ENCODE results near the gene SIM1.

Gene SIM1

DNA sequence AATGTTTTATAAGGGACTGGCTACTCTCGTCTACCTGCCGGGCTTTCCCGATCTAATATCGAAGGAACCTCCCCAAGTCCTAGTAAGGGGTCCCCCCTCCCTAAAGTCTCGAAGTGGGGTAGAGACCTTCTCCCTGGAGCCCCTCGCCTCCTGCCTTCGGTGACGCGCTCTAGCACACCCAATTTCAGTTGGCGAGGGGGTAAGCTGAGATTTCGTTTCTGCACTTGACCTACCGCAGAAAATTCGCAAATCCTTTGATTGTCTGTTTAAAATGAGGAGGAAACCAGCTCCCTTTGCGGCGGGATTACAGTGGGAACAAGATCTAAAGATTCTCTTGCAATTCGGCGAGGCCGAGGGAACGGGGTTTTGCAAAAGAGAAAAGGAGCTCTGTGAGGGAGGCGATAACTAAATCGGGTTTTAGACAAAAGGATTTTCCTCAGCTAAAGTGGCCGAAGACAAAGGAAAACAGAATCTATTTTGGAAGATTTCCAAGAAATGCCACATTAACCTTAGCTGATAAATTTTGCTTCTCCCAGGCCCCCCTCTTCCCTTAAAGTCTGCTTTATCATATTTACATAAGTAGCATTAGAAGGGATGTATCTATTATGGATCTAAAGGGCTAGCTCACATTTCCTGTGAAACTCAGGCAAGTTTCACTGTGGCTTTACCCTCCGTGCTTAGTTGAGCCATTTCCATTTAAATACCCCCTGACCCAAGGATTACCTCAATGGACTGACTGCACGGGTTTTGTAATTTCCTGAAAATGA lies 8.4 kb downstream of the SIM1 start:
- DNase-seq (ENCODE audit: low read depth in 2 of 2): no peak

DNA sequence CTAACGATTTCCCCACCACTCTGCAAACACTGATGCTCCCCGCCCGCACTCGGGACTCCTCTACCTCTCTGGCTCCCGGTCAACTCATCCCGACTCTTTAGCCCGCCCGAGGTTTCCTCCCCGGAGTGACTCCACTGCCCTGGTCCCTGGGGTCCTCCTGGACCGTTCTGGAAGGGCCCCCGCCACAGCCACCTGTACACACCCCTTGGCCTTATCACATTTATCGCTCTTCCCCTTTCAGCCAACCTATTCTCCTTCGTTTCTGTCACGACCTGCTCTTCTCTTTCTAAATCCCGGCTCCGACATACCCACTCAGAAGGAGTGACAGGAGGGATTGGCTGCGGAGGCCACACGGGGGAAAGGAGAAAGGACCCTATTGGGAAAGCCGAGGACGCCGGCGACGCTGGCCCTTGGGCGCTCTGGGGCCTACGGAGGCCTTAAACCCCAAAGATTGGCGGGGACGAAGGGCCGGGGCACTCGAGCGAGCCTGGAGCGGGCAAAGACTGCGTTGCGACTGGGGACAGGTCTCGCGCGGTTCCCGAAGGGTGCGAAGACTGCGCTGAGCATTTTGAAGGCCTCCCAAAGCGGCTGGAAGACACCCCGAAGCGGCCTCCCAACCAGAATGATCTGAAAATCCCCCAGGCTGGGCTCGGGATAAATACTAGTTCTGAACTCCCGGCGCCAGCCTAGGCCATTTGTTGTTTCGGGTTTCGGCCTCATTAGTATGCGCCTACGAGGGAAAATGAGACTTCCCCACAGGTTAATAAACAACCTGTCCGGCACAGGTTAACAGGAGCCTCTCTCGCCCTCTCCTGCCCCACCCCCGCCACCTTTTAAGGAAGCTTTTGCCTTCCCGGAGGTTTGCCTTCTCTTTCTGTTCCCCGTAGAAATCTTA lies 9.2 kb downstream of the SIM1 start:
- no peak for DNase-seq (ENCODE audit: low read depth in 2 of 2)

DNA sequence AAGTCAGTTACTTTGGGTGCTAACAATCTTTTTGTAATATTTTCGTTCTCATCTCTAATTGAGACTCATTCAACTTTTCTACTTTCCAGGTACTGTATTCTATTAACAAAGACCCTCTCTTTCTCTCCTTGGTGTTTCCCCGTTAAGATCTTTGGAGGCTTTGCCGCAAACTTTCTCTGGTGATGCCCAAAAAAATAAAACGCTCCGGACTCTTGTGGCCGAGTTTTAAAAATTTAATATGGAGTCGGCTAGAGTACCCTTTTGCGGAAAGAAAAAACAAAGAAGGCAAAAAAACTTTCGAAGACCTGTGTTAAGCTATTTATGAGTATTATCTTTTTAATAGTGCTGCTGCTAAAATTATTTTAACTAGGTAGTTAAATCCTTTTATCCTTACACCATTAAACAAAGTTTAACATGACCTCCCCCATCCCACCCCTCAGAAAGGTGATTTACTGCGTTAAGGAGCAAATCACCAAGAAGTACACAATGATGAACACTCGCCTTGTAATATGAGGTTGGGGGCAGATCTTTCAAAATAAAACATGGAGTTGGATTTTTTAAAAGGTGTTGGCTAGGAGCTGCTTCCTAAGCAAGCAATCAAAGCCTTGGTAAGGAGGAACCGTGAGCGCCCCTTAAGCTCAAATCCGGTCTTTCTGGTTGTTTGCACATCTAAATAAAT lies 10.0 kb downstream of the SIM1 start:
- no peak for DNase-seq (ENCODE audit: low read depth in 2 of 2)

DNA sequence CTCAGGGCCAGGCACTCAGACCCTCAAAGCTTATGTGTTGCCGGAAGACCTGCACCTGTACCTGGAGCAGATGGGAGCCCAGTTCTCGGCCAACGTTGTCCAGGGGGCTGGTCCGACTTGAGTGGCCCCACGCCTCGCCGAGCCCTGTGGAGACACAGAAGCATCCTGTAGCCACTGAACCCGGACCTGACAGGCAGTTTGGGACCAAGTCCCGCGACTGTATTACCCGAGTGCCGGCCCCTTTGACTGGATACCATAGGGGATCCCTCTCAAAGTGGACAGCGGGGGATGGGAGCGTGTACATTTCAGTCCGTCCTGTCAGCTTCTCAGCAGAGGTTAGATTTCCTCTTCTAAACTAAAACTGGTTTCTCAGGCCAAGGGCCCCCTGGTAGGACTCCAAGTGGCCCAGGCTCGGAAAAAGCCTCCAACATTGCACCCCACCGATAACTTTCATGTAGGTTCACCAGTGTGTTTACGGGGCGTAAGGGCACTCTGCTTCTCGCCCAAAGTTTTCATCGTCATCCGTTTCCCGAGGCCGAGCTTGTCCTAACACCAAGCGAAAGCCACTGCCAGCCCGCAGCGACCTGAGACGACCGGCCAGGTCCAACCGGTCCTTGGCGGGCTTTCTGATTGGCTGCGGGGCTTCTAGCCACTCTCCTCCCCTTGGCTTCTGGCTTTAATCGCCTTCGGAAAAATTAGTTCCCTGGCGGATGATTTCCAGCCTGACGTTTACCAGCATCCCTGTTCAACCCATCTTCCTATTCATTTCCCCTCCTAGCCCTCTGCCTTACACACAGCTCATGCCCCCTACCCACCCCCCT lies 10.8 kb downstream of the SIM1 start:
- no peak for DNase-seq (ENCODE audit: low read depth in 2 of 2)

DNA sequence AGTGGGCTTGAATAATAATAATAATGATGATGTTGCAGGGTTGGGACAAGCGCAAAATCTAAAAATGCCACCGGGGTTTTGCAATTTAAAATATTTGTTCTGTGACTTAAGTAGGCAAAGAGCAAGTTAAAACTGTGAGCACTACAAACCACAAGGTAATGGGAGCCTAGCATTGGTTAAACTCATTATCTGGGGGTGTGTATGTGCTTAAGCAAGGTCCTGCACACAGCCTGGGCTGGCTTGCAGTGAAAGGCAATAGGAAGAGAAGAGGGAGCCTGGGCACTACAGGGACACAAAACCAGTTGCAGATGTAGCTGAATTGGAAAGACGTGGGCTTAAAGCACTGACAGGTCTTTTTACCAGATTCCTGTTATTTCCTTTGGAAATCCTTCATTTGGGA lies 11.7 kb downstream of the SIM1 start:
- DNase-seq (ENCODE audit: low read depth in 2 of 2): no peak

DNA sequence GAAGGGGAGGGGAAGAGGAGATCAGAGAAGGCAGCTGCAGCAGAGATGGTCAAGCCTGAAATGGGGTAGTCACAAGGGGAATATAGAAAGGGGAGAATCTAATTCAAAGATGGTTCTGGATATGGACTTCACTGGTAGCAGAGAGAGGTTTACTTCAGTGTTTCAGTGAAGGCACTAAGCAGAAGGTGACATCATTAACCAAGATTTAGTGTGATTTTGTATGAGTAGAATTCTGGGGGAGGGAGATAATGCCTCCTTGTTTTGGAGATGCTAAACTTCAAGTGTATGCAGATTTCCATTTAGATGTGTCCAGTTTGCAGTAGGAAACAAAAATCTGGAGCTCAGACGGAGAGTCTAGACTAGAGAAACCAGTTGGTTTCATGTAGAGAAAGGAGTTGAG lies 13.1 kb downstream of the SIM1 start:
- no peak for DNase-seq (ENCODE audit: low read depth in 2 of 2)

DNA sequence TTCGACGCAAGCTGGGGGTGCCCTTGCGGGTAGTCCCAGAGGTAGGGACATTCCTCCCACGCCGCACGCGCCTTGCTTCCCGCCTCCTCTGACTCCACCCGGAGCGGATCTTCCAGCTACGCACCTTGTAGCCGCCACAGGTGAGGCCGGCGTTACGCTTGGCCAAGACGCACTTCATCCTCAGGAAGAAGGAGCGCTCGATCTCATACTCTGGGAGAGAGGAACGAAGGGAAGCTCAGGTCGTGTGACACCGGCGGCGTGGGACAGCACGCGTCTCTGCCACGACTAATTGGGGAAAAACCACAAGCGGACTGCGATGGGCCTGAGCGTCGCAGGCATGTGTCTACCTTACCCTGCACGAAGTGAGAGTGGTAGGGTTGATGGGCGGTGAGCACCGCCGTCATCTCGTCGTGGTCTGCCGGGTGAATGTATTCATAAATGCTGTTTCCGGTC lies 15.5 kb downstream of the SIM1 start:
- no peak for DNase-seq (ENCODE audit: low read depth in 2 of 2)

DNA sequence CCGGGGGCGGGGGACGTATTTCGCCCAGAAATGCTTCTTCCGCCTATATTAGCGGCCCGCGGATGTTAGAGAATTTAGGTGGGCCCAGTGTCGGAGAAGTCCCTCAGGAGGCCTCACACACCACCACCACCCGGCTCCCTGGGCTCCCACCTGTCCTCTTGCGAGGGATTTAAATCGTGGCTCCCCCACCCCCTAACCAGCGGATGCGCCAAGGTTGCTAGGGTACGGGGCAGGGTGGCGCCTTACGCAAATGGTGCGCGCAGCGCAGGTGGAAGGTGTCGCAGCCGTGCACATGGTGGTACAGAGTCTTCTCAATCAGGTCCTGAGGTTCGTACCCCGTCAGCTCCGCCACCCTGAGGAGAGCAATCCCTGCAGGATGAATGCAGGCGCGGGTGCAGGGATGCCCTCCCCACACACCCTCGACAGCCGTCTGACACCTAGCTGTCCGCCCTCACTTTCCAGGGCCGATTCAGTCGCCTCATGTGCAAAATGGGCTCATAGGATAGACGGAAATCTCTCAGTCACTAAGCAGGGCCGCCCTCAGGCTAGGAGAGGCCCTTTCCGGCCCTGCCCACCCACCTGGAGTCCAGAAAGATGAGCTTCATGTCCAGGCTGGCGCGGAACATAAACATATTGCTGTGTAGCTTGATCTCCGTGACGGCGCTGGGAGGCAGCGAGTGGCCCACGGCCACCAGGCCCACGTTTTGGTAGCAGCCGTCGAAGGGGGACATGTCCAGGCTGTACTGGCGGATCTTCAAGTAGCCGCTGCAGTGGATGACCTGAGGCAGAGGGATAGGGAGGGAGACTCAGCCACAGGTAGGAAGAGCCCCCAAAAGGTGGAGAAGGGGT lies 16.6 kb downstream of the SIM1 start:
- no peak for DNase-seq (ENCODE audit: low read depth in 2 of 2)

DNA sequence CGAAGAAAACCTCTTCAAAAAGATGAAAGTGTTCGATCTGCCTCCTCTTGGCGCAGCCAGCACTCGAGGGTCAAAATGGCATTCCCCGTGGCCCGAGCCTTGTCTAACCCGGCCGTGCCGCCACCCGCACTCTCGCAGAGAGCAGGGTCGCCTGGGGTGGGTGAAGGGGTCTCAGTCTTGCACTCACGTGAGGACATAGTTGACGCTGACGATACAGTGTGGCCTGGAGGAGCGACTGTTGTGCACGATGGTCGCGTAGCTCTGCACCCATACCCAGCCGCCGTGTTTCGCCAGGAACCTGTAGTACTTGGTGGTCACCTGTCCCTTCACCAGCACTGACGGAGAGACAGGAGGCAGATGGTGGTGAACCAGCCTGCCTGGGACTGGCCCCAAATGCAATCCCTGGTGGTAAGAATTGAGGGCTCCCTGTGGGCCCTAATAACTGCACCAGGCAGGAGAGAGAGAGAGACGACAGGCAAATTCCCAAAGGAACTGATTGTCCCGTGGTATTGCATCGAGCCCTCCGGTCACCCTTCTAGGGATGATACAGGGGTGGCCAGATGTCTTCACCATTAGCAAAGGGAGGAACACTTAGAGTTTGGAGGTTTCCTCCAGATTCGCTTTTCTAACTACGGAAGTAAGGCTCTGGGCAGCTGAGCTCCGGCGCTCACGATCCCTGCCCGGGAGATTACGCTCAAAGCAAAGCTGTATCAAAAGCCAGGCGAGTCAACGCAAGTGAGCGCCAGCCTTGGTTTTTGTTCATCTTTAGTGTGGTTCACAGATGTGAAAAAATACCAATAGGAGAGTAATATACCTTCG lies 17.4 kb downstream of the SIM1 start:
- DNase-seq (ENCODE audit: low read depth in 2 of 2): no peak

DNA sequence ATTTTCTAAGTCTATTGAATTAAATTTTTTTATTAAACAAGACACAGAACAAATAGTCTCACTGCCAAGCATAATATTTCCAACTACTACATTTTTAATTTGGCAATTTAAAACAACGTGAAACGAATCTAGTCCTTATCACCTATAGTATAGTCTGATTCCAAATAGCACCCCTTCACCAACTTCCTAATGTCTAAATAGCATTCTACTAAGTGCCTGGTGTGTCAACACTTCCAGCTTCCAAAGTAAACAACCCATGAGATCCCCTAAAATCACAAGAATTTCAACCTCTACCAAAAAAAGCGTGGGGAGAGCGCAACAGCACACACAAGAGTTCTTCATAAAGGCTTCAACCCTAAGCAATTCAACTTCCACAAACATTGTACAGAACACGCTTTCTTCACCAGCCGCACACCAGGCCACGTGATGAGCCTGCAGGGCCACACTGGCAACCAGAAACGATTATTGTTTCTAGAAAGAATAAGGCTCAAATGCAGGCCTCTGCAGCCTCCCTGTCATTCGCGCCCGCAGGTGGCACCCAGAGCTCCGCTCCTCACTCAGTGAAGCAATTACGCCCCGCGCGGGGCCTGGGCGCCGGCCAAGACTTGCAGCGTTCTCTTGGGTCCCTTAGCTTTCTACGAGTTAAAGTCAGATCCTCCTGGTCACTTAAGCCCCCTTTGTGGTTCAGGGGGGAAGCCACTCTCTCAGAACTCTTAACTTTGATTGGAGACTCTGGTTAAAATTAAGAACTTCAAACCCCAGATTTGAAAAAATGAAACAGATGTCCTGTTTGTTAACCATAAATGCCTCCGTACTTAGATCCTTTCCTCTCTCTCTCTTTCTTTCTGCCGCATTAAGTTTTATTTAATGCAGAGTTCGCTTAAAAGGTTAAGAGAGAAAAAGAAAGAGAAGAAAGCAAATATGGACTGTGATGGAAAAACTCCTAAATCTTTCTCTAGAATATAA lies 18.3 kb downstream of the SIM1 start:
- no peak for DNase-seq (ENCODE audit: low read depth in 2 of 2)

DNA sequence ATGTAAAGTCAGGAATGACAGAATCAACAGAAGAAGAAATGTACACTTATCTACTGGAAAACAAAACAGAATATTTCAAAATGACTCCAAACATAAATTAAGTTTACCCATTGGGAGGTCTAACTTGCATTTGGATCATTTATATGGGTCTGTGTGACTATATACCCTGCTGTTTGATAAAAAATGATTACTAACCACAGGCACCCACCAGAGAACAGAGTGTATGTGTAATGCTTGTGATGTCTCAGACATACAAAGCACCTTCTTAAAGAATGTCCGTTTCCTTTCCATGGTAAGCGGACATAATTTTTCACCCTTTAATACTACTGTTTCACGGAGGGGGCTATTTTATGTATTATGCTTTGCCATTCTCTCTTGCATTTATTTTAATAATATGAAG lies 19.2 kb downstream of the SIM1 start:
- no peak for DNase-seq (ENCODE audit: low read depth in 2 of 2)

DNA sequence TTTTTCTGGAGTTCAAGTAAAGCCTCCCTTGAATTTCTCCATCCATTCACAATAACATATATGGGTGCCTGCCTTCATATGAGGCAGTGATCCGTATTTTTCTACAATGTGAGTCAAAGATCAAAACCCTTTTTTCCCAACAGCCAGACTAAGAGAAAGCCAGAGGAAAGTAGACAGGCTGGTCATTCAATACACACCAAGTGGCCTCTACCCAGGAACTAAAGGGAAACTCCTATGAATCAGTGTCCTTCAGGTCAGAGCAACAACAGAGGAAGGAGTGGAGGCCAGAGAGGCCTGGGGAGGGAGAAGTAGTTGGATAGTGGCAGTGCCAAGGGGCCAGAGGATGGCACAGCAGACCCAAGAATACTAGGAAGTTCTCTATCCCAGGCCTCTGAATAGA lies 23.8 kb downstream of the SIM1 start:
- DNase-seq (ENCODE audit: low read depth in 2 of 2): no peak

DNA sequence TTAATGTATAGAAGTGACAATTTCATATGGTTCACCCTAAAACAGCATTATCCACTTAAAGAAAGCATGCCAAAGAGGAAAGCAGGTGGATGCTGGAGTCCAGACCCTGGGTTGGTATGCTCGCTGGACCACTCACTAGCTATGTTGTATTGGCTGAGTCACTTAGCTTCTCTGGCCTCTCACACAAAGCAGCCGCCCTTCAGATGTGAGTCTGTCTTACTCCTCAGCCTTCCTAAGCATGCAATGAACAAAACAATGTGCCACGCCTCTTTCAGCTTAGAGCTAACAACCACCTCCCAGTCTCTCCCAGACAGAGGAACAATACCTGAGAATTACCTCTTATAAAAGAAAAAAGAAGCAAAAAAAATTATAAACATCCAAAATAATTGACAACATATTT lies 29.4 kb downstream of the SIM1 start:
- no peak for DNase-seq (ENCODE audit: low read depth in 2 of 2)

DNA sequence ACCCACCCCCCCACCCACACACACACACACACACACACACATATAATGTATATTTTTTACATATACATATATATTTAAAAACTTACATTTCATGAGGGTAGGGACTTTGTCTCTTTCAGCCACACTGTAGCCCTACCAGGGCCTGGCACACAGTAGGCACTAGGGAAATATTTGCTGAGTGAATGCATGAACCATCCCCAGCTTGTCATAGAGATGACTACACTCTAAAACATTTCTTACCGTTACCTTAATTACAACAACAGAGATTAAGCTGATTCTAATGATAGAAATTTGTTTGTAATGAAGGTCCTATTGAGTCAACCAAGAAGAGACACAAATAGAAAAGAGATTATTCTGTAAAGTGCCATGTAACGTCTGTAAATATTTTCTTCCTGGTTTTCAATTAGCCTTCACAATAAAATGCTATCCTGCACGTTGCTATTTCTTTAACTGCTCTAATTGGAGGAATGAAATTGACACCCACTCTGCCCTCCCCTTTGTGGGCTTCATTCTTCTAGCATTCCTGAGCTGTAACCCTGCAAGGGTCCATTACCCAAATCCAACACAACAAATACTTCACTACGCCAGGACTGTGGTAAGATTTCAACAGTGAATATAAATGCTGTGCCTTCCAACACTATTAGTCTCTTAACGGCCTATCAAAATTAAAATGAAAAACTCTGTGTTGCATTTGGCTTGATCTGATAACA lies 30.8 kb downstream of the SIM1 start:
- DNase-seq (ENCODE audit: low read depth in 2 of 2): no peak

DNA sequence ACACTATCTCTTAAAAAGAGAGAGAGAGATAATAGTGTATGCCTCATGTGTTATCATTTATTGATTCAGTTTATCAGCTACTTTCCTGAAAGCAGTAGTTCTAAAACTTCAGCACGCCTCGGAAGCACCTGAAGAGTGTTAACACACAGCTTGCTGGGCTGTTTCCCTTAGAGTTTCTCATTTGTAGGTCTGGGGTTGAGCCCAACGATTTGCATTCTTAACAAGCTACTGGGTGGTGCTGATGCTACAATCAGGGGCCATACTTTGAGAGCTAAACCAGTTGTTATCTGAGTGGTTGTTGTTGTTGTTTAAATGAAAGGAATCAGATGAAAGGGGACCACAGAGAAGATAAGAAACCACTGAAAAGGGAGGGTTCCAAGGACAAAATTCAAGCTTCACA lies 32.6 kb downstream of the SIM1 start:
- DNase-seq (ENCODE audit: low read depth in 2 of 2): no peak

DNA sequence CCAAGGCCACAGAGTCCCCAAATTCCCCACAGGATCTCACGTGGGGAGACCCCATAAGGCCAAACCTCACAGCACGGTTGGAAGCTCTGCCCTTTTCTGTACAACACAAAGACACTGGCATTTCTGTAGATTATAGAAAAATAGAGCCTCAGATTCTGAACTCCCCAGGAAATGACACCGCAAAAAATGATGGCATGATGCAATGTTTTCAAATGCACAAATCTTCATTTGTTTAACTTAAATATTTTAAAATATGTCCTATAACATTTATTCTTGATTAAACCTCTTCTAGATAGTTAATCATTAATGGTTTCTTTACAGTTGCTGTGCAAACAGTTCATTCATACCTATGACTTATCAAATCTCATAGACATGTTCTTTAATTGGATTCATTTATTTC lies 33.8 kb downstream of the SIM1 start:
- no peak for DNase-seq (ENCODE audit: low read depth in 2 of 2)

DNA sequence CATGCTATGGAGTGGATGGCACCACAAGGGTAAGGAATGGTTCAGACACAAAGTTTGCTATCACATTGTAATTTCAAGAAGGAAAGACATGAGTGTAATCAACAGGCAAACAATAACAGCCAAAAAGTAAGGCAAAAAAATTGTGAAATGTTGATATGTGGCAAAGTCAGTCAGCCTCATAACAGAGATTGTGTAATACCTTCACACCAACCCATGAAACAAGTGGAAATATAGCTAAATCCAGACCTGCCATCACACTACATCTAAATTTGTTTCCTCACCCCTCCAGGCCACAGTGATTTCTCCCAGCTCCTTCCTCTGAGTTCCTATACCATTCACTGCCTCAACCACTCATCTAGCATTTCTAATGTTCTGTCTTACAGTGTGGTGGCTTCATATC lies 37.3 kb downstream of the SIM1 start:
- DNase-seq (ENCODE audit: low read depth in 2 of 2): no peak

DNA sequence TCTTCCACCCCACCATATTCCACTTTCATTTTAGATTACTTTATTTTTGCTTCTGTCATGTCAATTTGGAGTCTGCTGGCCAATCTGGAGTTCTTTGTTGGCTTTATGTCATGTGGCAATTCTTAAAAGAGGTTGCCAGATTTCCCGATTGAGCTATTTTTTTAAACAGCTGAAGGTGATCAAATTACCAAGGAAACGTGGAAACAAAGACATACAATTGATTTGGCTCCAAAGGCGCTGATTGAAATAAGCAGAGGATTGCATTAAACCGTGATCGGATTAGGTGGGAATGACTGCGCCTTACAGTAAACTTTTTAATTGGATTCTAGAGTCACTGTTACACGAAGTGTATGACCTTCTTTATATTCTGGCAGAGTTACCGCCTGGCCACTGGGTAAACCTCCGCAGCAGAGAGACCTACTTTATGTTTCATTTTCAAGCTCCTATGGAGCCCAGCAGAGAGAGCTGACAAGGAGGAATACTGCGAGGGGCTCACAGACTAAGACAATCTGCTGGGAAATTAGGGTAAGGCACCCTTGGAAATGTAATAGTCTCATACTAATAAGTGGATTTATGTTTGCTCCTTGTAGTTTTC lies 37.9 kb downstream of the SIM1 start:
- DNase-seq (ENCODE audit: low read depth in 2 of 2): no peak
